GM12878 (cell line): Measurements from ENCODE around the gene GSPT2. TPM values are rescaled to one million over a fixed set of nuclear protein-coding genes. Genes with fewer than 3 reads are reported as not detected.
"Not testable (repeated sequence)": the region's sequence is repeated elsewhere in the genome, so short reads cannot be mapped to it uniquely, and the experiment has no call there.

Experiments used
- ATAC-seq: fragments of 200-7000 bp; cut with Tn5 transposase; 3 replicates; pipeline ENCODE4 v1.9.1; 2020; ENCODE audit warnings: mild to moderate bottlenecking, moderate library complexity
- BruUV-seq: library from RNA; stranded (reverse); fragments of 400-500 nt; replicated peaks from 2 replicates; lab custom pipeline; 2021; lab: Mats Ljungman, UMichigan
- CTCF ChIA-PET: fragments of 300-600 bp; sonication (Branson Sonifier 250); formaldehyde crosslinking; extraction: SDS; loops from one replicate; lab custom pipeline; 2021; ENCODE audit warnings: inconsistent platforms; lab: Yijun Ruan, JAX
- POLR2A ChIA-PET: fragments of 350-600 bp; formaldehyde crosslinking; extraction: SDS; loops from one replicate; lab custom pipeline; 2021; ENCODE audit warnings: inconsistent platforms; lab: Charles Lee
- RAD21 ChIA-PET: fragments of 300-600 bp; sonication (Branson Sonifier 250); formaldehyde crosslinking; loops from one replicate; lab custom pipeline; 2023; ENCODE audit warnings: antibody characterized with exemption; ENCODE audit not compliant: unreplicated experiment; lab: Charles Lee
- SMC1A ChIA-PET: fragments of 300-600 bp; sonication (Branson Sonifier 250); formaldehyde crosslinking; loops from one replicate; lab custom pipeline; 2023; ENCODE audit not compliant: unreplicated experiment, uncharacterized antibody; lab: Charles Lee
- DNase-seq: peaks from one replicate; pipeline ENCODE4 v3.0.0-alpha.2; 2011; ENCODE audit warnings: low read depth, low spot score
- FAIRE-seq: peaks from 3 replicates; lab custom pipeline; 2011; peaks lifted over from hg19 to GRCh38; lab: Jason Lieb, UNC
- H2AFZ ChIP-seq: 2 replicates; pipeline ENCODE4 v1.6.0; 2011; ENCODE audit warnings: low read depth, low read length, control low read depth; ENCODE audit not compliant: control insufficient read depth
- H3K27ac ChIP-seq: 2 replicates; pipeline ENCODE4 v1.5.1; 2011; ENCODE audit warnings: control low read depth; ENCODE audit not compliant: control insufficient read depth, insufficient read depth
- H3K27me3 ChIP-seq, 2 experiments: replicated peaks in 1 of 2; 2 replicates each; pipeline versions ENCODE4 v1.6.0 to v1.6.1; 2011; ENCODE audit warnings: low read length in 1 of 2; ENCODE audit not compliant: control insufficient read depth in 2 of 2, insufficient read depth in 2 of 2
- H3K36me3 ChIP-seq, 2 experiments: 2 replicates each; pipeline ENCODE4 v1.5.1; 2011; ENCODE audit warnings: low read length in 1 of 2; ENCODE audit not compliant: control insufficient read depth in 2 of 2, insufficient read depth in 2 of 2
- H3K4me1 ChIP-seq: 2 replicates; pipeline ENCODE4 v1.6.1; 2011; ENCODE audit warnings: mild to moderate bottlenecking, low read length, moderate library complexity, mixed read lengths; ENCODE audit not compliant: control insufficient read depth, insufficient read depth
- H3K4me2 ChIP-seq: 2 replicates; pipeline ENCODE4 v1.6.0; 2011; ENCODE audit warnings: control low read depth; ENCODE audit not compliant: control insufficient read depth, insufficient read depth
- H3K4me3 ChIP-seq: fragments of 200-600 bp; sonication (generic); 2 replicates; pipeline ENCODE4 v1.5.1; 2016
- H3K79me2 ChIP-seq: 2 replicates; pipeline ENCODE4 v1.6.0; 2011; ENCODE audit warnings: low read length; ENCODE audit not compliant: control insufficient read depth, insufficient read depth
- H3K9ac ChIP-seq: 2 replicates; pipeline ENCODE4 v1.8.0; 2011; ENCODE audit warnings: low read length, control low read depth, mixed read lengths; ENCODE audit not compliant: control insufficient read depth, insufficient read depth
- H3K9me3 ChIP-seq: replicated peaks from 3 replicates; pipeline ENCODE4 v1.5.1; 2011; ENCODE audit warnings: mild to moderate bottlenecking, low read length; ENCODE audit not compliant: control insufficient read depth, insufficient read depth
- H4K20me1 ChIP-seq: 2 replicates; pipeline ENCODE4 v1.6.0; 2011; ENCODE audit not compliant: control insufficient read depth, insufficient read depth
- NFYB ChIP-seq: IDR thresholded peaks from 2 replicates; pipeline ENCODE4 v1.6.1; 2011; ENCODE audit warnings: low read depth, mild to moderate bottlenecking, low read length, improper control_type of control experiment, moderate library complexity; ENCODE audit not compliant: insufficient read depth
- RAD51 ChIP-seq: fragments of 450-650 bp; IDR thresholded peaks from 2 replicates; pipeline ENCODE4 v1.6.1; 2016; ENCODE audit warnings: moderate library complexity, mild to moderate bottlenecking, inconsistent platforms
- RCOR1 ChIP-seq: conservative IDR thresholded peaks from 2 replicates; pipeline ENCODE4 v1.6.1; 2012; ENCODE audit warnings: low read depth, low read length, improper control_type of control experiment
- TCF3 ChIP-seq: IDR thresholded peaks from 2 replicates; pipeline ENCODE4 v1.6.1; 2012; ENCODE audit warnings: low read depth, mild to moderate bottlenecking, low read length, borderline replicate concordance; ENCODE audit not compliant: insufficient read depth
- WGBS: methylation state at CpG from one replicate; pipeline ENCODE4 v1.1.6; 2016; ENCODE audit warnings: low lambda C conversion rate; ENCODE audit not compliant: insufficient replicate concordance, insufficient coverage; ENCODE audit errors: missing lambda C conversion rate; 5-methylcytosine and 5-hydroxymethylcytosine counted together
- in situ Hi-C: fragments of 300-500 bp; cut with MboI; formaldehyde crosslinking; loops from 9 replicates; pipeline ENCODE4 v1.14.3; 2018; ENCODE audit warnings: mixed read lengths
- intact Hi-C: fragments of 100-400 bp; cut with micrococcal nuclease; formaldehyde crosslinking; loops from one replicate; pipeline ENCODE4 v1.14.2; 2022; ENCODE audit not compliant: unreplicated experiment
- polyA plus RNA-seq, 11 experiments: library from polyadenylated mRNA; depleted of rRNA in 4 of 11; unstranded in 6 of 11; stranded (reverse) in 5 of 11; fragments of >200 nt; fragmentation: Nextera tagmentation in 4 of 11; fragmentation: Illumina TruSeq in 1 of 11; extraction: Ambion mirVana in 4 of 11; extraction: Trizol in 1 of 11; gene quantifications; 1 replicate in 1 of 11; 2 replicates in 10 of 11; pipeline versions ENCODE4 v1.2.1 to v1.2.3, GENCODE V29; 2011 to 2016; ENCODE audit warnings: inconsistent platforms in 2 of 11, missing spikeins in 2 of 11, low read depth in 1 of 11
- total RNA-seq, 4 experiments: library from RNA; depleted of rRNA in 3 of 4; stranded (reverse); fragments of >200 nt in 3 of 4; fragmentation: Illumina TruSeq in 1 of 4; extraction: Trizol in 1 of 4; gene quantifications; 2 replicates each; pipeline versions ENCODE4 v1.2.1 to v1.2.3, GENCODE V29; 2013 to 2021
- TF ChIP-seq, protein P1 (sequence below): fragments of 450-650 bp; IDR thresholded peaks from 2 replicates; pipeline ENCODE4 v1.6.1; 2017; ENCODE audit warnings: mild to moderate bottlenecking, moderate library complexity
- TF ChIP-seq, protein P2 (sequence below): fragments of 450-650 bp; formaldehyde crosslinking; IDR thresholded peaks from 2 replicates; pipeline ENCODE4 v1.4.0; 2020; ENCODE audit warnings: mild to moderate bottlenecking, moderate library complexity

Gene GSPT2
- total and polyA plus RNA-seq, 10 of the 15 experiments (the other 5 are each of a cell fraction or from before 2014, with no cell fraction given) = 3.4 to 14.2 (median 9.3) TPM

DNA sequence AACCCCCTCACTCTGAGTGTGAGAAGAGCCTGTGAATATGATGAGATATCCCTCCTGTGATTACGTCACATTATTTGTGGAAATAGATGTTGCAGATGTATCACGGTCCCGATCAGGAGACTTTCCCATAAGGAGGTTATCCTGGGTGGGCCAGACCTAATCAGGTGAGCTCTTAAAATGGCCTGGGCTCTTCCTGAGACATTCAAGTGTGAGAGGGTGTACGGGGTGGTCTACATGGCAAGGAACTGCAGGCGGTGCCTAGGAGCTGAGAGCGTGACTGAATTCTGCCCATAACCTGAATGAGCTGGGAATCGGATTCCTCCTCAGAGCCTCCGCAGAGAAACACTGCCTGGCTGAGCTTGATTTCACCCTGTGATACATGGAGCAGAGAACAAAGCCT lies 45.8 kb upstream of the GSPT2 start:
- no peaks in the 10 kb centered on the region for H3K36me3 ChIP-seq
- DNase-seq (no peak), FAIRE-seq (no peak), ATAC-seq (no peak)
- no peak overlapping the region for H2AFZ ChIP-seq
- H3K9me3 ChIP-seq = no peaks in the 10 kb centered on the region
- H3K4me2 ChIP-seq = no peak overlapping the region
- no peaks in the 10 kb centered on the region for H4K20me1 ChIP-seq
- 71% methylated on average over 8 of the region's 8 CpGs for WGBS
- TF ChIP-seq TCF3 = no peak
- no peak for TF ChIP-seq RAD51
- TF ChIP-seq, protein P1, sequence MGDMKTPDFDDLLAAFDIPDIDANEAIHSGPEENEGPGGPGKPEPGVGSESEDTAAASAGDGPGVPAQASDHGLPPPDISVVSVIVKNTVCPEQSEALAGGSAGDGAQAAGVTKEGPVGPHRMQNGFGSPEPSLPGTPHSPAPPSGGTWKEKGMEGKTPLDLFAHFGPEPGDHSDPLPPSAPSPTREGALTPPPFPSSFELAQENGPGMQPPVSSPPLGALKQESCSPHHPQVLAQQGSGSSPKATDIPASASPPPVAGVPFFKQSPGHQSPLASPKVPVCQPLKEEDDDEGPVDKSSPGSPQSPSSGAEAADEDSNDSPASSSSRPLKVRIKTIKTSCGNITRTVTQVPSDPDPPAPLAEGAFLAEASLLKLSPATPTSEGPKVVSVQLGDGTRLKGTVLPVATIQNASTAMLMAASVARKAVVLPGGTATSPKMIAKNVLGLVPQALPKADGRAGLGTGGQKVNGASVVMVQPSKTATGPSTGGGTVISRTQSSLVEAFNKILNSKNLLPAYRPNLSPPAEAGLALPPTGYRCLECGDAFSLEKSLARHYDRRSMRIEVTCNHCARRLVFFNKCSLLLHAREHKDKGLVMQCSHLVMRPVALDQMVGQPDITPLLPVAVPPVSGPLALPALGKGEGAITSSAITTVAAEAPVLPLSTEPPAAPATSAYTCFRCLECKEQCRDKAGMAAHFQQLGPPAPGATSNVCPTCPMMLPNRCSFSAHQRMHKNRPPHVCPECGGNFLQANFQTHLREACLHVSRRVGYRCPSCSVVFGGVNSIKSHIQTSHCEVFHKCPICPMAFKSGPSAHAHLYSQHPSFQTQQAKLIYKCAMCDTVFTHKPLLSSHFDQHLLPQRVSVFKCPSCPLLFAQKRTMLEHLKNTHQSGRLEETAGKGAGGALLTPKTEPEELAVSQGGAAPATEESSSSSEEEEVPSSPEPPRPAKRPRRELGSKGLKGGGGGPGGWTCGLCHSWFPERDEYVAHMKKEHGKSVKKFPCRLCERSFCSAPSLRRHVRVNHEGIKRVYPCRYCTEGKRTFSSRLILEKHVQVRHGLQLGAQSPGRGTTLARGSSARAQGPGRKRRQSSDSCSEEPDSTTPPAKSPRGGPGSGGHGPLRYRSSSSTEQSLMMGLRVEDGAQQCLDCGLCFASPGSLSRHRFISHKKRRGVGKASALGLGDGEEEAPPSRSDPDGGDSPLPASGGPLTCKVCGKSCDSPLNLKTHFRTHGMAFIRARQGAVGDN = no peak
- TF ChIP-seq NFYB = no peak
- TF ChIP-seq, protein P2, sequence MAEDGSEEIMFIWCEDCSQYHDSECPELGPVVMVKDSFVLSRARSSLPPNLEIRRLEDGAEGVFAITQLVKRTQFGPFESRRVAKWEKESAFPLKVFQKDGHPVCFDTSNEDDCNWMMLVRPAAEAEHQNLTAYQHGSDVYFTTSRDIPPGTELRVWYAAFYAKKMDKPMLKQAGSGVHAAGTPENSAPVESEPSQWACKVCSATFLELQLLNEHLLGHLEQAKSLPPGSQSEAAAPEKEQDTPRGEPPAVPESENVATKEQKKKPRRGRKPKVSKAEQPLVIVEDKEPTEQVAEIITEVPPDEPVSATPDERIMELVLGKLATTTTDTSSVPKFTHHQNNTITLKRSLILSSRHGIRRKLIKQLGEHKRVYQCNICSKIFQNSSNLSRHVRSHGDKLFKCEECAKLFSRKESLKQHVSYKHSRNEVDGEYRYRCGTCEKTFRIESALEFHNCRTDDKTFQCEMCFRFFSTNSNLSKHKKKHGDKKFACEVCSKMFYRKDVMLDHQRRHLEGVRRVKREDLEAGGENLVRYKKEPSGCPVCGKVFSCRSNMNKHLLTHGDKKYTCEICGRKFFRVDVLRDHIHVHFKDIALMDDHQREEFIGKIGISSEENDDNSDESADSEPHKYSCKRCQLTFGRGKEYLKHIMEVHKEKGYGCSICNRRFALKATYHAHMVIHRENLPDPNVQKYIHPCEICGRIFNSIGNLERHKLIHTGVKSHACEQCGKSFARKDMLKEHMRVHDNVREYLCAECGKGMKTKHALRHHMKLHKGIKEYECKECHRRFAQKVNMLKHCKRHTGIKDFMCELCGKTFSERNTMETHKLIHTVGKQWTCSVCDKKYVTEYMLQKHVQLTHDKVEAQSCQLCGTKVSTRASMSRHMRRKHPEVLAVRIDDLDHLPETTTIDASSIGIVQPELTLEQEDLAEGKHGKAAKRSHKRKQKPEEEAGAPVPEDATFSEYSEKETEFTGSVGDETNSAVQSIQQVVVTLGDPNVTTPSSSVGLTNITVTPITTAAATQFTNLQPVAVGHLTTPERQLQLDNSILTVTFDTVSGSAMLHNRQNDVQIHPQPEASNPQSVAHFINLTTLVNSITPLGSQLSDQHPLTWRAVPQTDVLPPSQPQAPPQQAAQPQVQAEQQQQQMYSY (CRISPR knock-in tag) = no peak
- TF ChIP-seq RCOR1 = no peak
- RAD21 ChIA-PET = no interaction called here
- intact Hi-C loops = no loop called here
- in situ Hi-C loops = no loop called here
- no peak overlapping the region for H3K27ac ChIP-seq
- no peak overlapping the region for H3K9ac ChIP-seq
- SMC1A ChIA-PET = no interaction called here
- H3K27me3 ChIP-seq = no peaks in the 10 kb centered on the region
- H3K79me2 ChIP-seq = no peaks in the 10 kb centered on the region
- H3K4me3 ChIP-seq = no peak overlapping the region
- CTCF ChIA-PET = no interaction called here
- no TSS peak for BruUV-seq
- POLR2A ChIA-PET = no interaction called here
- H3K4me1 ChIP-seq = no peaks in the 10 kb centered on the region

DNA sequence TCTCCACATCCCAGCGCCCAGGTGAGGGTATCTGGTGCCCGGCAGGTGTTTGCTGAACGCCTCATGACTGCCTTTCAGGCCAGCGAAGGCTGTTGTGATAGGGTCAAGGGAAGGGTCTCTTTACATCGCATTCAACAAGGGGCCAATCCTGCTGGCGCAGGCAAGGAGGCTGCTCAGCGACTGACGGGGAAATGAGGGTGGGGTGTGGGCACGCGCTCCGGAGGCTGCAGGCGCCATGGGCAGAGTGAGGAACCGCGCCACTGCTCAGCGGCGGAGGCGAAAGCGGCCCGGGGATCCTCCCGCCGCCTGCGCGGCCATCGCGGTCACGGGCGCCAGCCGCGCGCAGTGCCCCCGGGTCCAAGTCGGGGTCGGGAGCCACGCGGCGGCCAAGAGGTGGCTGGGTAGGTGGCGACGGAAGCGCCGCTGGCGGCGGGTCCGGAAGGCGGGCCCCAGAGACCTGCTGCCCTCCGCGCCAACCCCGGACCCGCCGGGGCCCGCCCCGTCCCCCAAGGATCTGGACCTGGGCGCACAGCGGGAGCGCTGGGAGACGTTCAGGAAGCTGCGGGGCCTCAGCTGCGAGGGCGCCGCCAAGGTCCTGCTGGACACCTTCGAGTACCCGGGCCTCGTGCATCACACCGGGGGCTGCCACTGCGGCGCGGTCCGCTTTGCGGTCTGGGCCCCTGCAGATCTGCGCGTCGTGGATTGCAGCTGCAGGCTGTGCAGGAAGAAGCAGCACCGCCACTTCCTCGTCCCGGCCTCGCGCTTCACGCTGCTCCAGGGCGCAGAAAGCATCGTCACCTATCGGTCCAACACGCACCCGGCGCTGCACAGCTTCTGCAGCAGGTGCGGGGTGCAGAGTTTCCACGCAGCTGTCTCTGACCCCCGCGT lies 32.7 kb upstream of the GSPT2 start, which contains the start of gene CENPVL1:
CENPVL1 (plus strand) TSS at position 236 of the 888 bp plus-strand sequence; CDS start at position 236, 0 bp downstream.
- CTCF ChIA-PET = not testable (repeated sequence)
- WGBS = no CpG with 5 or more reads among the region's 87 CpGs

More for the DNA sequence above, 32.7 kb upstream of the GSPT2 start, which contains the start of gene CENPVL1:
- SMC1A ChIA-PET, H3K9me3 ChIP-seq, in situ Hi-C loops, H3K4me3 ChIP-seq, H3K4me1 ChIP-seq, BruUV-seq, ATAC-seq, H3K79me2 ChIP-seq, intact Hi-C loops, H2AFZ ChIP-seq, DNase-seq, H3K27me3 ChIP-seq, H3K27ac ChIP-seq, POLR2A ChIA-PET, FAIRE-seq, RAD21 ChIA-PET, H4K20me1 ChIP-seq, H3K9ac ChIP-seq, H3K36me3 ChIP-seq, H3K4me2 ChIP-seq: not testable (repeated sequence)
